Measurements from ENCODE around the gene CCDC187.
A peak's percentile ranks its signal among the peaks of the same experiment; 100 is the strongest.
"Not testable (repeated sequence)": the region's sequence is repeated elsewhere in the genome, so short reads cannot be mapped to it uniquely, and the experiment has no call there.

CCDC187 gene

DNA sequence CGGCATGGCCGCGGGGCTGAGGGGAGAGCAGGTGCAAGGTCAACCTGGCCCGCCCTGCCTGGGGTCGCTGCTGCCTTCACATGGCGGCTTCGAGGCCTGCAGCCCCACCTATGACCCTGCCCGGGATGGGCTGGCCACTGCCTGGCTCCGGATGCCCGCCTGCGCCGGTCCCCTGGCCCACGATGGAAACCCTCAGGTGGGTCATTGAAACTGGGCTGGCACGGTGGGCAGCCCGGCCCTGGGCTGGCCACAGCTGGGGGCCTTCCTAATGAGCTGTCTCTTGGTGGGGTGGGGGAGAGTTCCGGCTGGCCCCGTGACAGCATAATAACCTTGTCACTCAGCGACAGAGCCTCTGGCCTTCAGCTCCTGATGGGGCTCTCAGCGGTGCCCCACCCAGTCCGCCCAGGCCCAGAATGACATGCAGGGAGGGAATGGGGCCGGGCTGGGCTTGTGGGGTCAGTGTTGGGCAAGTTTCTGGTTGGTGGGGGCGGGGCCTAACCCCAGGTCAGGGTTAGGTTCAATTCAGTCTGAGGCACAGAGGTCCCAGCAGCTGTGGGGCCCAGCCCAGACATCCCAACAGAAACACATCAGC is at the start of gene CCDC187:
CCDC187 (minus strand) TSS at position 270 of the 592 bp plus-strand sequence; CDS start at position 6, 264 bp downstream.
- DNase-seq: no peak

GRCh38 chr9:136353088-136353487 is 49.2 kb upstream of the CCDC187 start:
- DNase-seq: no peak

GRCh38 chr9:136352682-136353081 is 48.8 kb upstream of the CCDC187 start:
- DNase-seq: no peak

GRCh38 chr9:136351868-136352267 is 48.0 kb upstream of the CCDC187 start:
- not testable (repeated sequence) for DNase-seq

DNA sequence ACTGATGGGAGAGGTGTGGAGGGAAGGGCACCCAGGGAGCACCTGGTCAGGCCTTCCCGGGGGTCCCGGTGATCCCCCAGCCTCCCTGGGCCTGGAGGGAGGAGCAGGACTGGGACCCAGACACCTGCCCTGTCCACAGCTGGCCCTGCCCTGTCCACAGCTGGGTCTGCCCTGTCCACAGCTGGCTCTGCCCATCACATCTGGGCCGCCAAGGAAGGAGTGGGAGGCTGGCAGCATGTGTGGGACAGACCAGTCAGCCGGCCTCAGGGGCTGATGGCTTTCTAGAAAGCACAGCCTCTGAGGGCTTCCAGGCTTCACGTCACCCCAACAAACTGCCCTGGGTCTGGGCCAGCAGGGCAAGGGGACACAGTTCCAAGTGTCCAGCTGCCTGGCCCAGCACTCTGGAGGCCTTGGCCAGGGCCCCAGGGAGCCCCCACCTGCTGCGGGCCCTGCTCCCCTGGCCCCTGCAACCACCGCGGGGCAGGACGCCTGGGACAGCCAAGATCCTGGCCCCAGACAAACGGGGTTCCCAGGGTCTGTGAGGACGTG is 47.4 kb upstream of the CCDC187 start:
- DNase-seq: no peak

- no peak for DNase-seq
Observed at GRCh38 chr9:136349546-136349945, 45.7 kb upstream of the CCDC187 start.

- no peak for DNase-seq
Observed at GRCh38 chr9:136348691-136349090, 44.8 kb upstream of the CCDC187 start.

DNA sequence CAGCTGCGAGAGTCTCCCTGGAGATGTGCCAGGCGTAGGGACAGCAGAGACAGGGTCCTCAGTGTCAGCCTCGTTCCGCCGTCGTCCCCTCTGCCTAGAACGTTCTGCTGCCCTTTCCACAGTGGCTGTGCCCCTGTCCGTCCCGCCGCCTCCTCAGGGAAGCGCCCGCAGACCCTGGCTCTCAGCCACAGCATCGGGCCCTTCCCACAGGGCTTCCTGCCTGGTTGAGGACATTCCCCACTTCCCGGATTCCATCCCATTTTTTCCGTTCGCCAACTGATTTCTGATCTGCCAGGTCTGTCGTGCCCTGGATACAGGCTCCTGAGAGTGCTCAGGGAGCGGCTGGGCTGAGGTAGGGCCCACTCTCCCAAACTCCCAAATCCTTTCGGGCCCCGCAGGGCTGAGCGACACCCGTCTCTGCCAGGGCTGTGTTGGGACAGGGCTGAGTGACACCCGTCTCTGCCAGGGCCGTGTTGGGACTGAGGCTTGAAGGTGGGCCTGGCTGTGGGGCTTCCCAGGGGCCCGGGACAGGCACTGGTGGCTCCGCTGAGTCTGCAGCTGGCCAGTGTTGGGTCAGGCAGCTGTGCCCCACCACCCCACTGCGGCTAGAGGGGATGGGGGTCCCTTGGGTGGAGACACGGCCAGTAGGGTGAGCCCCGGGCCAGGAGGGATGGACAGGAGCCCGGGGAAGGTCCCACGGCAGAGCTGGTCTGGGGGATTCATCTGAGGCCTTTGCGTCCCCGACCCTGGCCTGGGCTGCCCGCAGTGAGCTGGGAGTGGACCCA is 43.8 kb upstream of the CCDC187 start:
- DNase-seq: no peak

- DNase-seq: no peak
Observed at GRCh38 chr9:136346927-136347465, 43.1 kb upstream of the CCDC187 start.

- no peak for DNase-seq
Observed at GRCh38 chr9:136346157-136346481, 42.2 kb upstream of the CCDC187 start.

DNA sequence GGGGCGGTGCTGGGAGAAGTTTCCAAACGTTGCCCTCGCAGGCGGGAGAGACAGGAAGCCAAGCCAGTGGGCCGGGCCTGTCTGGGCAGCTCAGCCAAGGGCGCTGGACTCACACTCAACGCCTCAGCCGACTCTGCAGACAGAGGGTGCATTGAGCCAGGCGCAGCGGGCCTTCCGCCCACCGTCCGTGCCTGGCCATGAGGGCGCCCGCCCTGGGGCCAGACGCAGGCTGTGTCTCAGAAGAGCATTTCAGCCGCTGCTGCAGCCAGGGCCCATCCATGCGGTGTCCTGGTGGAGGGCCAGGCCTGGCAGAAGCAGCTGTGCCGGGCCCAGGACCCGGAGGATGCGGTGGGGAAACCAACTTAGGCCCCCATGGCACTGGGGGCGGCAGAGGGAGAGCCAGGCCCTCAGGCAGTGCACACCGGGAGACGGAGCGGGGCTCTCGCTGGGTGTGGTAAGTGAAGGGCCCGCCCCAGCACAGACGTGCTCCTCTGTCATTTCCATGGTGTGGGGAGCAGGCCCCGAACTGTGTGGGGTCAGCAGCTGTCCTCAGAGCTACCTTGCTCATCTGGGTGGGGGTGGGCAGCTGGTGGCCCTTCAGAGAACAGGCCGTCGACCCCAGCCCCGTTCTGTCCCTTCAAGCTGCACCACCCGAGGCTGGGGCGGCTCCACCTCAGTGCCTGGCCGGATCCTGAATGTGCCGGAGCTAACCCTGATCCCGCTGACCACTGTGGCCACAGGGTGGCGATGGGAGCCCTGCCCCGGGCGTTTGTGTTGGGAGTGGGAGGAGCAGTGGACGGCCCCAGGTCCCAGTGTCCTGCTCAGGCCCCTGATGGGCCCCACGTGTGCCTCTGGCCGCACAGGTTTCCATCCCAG is 41.6 kb upstream of the CCDC187 start:
- DNase-seq: no peak

DNA sequence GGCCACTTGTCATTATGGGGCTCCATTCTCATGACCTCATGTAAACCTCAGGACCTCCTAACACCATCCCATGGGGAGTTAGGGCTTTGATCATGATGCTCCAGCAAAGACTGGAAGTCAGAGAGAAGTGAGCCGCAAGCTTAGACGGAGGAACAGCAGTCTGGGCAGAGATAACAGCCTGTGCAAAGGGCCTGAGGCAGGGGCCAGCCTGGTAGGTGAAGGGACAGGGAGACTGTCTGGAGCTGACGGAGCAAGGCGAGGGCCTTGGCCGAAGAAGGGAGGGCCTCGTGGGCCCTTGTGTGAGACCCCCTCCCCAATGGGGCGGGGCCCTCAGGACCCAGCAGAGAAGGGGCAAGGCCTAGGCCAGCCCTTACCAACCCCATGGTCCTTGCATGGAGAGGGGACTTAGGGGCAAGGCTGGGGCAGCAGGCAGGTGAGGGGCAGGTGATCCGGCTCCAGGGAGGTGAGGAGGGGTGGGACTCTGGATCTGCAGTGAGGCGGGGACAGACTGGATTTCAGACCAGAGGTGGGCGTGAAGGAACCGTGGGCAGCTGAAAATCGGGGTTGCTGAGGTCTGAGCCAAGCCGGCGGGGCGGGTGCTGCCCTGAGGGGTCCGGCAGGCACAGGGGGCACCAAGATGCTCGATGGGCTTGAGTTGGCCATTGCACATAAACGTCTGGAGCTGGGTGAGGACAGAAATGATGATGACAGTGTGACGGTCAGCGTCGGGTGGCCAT is 40.8 kb upstream of the CCDC187 start:
- no peak for DNase-seq

- DNase-seq: no peak
Observed at GRCh38 chr9:136343884-136344269, 40.0 kb upstream of the CCDC187 start.

DNA sequence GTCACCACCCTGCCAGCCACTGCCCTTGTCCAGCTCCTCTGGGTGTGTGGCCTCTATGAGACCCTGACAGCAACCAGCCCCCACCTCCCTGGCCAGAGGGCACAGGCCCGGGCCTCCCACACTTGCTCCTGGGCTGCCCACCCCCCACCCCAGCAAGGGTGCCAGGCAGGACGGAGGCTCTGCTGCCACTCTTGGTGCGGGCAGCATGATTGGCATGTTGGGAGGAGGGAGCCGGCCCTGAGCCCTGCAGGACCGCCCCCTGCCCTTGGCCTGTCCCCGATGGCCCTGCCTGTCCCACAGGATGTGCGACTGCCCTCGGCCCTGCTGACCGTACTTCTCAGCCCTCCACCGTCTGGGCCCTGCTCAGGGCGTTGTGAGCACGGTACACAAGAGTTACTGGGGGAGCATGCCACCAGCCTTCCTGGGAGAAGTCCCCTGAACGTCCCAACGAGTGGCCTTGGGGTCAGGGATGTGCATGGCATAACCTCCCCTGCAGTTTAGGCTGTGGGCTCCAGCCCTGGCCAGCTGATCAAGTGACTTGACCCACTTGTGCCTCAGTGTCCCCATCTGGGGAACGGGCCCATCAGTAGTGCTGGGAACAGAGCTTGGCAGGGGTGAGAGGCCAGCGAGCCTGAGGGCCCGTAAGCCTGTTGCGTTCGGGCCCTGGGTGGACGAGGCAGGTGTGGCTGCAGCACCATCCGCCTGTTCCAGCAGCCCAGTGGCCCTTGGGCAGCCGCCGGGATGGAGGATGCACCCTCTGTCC is 39.4 kb upstream of the CCDC187 start:
- no peak for DNase-seq

- DNase-seq: peak; percentile 65
Observed at GRCh38 chr9:136342181-136343120, 38.6 kb upstream of the CCDC187 start.

- no peak for DNase-seq
Observed at GRCh38 chr9:136341769-136342168, 37.9 kb upstream of the CCDC187 start.

GRCh38 chr9:136341042-136341655 is 37.3 kb upstream of the CCDC187 start:
- no peak for DNase-seq

DNA sequence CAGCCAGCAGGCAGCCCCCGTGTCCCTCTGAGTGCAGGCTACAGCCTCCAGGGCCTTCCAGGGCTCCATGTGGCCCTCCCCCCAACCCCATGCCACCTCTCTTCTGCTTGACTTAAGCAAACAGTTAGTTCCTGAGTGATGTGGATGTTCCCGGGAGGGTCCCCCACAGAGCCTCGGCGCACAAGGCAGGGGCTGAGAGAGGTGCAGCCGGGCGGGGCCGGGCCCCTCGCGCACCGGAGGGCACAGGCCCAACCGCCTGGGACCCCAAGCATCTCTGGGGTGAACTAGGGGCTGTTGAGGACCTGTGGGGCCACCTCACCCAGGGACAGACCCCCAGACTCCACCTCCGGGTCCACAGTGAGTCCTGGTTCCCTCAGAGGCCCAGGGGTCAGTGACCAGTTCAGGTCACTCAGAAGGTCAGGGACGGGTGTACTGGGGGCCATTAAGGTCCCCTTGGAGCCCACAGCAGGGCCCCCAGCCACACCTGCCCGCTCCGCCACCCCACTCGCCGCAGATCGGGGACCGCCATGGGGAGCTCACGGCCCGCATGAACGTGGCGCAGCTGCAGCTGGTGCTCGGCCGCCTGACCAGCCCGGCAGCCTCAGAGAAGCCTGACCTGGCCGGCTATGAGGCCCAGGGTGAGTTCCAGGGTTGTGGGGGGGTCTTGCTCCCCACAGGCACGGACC is 36.6 kb upstream of the CCDC187 start:
- no peak for DNase-seq

DNA sequence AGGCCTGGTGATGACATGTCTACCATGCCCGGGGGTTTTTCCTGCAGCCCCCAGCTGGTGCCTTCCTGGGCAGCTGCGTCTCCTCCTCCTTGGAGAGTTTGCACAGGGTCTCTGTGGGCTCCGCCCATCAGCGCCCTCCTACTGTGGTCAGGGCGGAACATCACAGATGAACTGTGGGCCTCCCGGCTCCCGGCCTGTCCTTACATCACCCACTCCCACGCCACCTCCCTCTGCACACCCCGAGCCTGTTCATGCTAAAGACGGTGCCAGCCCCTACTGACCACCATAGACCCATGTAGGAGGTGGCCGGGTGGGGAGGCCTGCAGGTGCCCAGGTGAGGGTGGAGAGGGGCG is 36.0 kb upstream of the CCDC187 start:
- DNase-seq: no peak
